T-helper 22 cell (primary cell): Measurements from ENCODE around the gene SIAH2.
"Not testable (repeated sequence)": the region's sequence is repeated elsewhere in the genome, so short reads cannot be mapped to it uniquely, and the experiment has no call there.

Source experiments
- DNase-seq: peaks from one replicate; pipeline ENCODE4 v3.0.0-alpha.2; 2020; ENCODE audit warnings: low read depth

Gene SIAH2, protein sequence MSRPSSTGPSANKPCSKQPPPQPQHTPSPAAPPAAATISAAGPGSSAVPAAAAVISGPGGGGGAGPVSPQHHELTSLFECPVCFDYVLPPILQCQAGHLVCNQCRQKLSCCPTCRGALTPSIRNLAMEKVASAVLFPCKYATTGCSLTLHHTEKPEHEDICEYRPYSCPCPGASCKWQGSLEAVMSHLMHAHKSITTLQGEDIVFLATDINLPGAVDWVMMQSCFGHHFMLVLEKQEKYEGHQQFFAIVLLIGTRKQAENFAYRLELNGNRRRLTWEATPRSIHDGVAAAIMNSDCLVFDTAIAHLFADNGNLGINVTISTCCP

DNA sequence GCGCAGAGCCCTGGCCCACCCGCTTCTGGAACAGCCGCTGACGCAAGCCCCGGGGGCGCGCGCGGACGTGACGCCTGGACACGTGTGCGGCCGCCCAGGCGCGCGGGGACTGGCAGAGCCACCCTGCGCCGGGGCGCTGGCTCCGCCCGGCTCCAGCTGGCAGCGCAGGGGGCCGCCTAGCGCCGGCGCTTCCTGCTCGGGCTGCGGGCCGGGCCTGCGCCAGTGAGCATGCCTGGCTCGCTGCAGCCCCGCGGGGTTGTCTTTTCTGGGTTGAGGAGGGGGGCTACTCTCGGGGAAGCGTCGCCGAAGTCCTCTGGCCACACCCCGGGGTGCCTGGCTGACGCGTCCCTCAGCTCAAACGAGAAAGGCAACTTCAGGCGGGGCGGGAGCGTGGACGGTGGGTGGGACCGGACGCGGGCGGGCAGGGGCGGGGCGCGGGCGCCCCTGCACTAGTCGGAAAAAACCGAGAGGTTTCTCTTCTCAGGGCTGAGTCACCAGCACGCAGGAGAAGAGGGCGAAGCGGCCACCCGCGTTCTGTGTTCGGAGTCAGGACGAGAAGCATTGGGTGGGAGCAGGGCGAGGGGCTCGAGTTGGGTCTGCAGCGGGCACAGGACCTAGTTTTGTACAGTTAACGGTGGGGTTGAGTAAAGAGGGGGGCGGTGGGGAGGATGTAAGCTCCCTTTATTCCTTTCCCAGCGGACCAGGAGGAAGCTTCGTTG lies at the start of gene SIAH2:
SIAH2 (minus strand) TSS at position 48 of the 719 bp plus-strand sequence. CDS start 320 bp downstream, outside the sequence.
- DNase-seq, result peak; percentile 90

DNA sequence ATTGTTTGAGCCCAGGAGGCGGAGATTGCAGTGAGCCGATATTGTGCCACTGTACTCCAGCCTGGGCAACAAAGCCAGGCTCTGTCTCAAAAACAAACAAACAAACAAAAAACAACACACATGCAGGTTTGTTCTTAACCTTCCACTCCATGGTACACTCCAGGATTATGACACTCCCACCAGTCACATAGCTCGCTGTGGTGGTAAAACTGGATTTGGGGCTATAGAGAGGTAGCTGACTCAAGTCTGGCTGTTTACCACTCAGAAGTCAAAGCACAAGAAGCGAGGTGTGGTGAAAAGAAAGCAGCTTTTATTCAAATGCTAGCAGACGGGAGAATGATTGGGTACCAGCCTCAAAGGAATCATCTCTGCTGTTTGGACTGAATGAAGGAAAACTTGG lies 49.0 kb upstream of the SIAH2 start:
- no peak for DNase-seq

DNA sequence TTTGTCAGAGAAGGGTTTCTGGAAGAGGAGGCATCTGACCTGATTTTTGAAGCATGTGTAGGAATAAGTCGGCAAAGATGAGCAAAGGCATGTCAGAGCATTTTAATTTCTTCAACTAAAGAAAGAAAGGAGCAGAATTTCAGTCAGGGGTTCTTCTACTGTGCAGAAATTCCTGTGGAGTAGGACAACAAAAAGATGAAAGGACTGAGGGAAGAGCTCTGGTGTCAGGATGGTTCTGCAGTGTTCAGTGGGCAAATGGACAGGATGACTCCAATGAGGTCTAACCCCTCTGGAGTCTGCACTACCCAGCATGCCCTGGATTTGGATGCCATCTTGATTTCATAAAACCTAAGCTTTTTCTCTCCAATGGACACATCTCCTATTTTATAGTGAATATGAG lies 47.7 kb upstream of the SIAH2 start:
- DNase-seq, result no peak

DNA sequence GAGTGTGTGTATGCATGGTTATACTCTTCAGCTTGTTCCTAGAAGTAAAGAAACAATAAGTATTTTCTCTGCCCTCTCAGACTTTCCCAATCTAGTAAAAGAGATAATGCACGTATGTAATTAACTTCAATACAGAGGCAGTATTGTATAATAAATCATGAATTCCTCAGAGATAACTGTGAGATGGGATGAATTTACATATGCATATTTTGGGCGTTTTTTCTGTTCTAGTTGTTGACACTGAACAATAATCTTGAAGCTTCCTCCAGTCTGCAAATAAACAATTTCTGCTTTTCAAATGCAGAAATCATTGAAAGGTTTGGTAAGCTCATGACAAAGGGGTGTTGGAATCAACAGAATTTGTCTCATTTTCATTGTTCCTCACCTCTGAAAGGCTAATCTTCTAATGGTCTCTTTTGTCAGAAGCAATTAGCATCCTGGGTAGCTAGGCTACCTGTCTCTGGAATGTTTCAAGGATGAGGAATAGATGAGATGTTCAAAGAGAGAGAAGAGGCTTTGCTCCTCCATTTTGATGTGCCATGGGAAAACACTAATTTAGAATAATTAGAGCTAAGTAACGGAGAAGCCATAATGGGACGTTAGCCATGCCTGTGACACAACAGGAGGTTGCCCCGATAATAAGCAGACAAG lies 43.3 kb upstream of the SIAH2 start:
- no peak for DNase-seq

DNA sequence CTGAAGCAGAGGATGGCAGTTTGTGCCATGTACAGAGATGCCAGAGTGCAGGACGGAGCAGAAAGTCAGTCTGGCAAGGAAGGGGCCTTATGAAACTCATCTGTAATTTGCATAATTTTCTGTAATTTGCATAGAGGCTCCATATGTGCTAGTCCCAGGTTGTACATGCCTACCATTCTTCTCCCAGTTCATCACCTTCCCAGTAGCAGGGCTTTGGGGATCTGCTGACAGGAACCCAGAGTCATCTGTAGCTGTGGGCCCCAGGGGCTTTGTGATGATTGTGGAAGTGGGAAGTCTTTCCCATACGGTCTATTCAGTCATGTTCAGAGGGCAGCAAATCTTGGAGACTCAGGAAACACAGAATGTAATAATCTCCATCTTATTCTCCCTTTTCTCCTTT lies 42.4 kb upstream of the SIAH2 start:
- no peak for DNase-seq

DNA sequence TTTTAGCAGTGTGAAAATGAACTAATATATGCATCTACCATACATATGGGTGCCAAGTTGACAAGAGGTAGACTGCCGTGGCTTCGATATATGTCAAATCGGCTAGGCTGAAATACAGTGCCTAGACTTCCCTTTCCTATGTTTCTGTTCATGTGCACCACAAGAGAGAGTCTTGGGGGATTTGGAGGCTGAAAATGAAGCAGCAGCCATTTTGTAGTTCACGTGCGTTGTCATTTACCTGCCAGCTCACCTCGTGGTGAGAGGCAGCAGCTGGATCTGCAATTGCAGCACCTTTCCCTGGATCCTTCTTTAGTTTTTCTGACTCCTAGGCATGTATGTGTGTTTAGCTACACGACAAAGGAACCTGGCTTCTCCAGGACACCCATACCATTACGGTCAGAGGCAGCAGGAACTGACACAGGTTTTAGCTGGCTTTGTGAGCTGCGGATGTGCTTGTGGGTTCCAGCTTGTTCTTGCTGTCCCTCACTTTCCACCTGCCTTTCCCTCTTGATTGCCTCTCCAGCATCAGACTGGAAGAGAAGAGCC lies 40.5 kb upstream of the SIAH2 start:
- DNase-seq, result no peak

DNA sequence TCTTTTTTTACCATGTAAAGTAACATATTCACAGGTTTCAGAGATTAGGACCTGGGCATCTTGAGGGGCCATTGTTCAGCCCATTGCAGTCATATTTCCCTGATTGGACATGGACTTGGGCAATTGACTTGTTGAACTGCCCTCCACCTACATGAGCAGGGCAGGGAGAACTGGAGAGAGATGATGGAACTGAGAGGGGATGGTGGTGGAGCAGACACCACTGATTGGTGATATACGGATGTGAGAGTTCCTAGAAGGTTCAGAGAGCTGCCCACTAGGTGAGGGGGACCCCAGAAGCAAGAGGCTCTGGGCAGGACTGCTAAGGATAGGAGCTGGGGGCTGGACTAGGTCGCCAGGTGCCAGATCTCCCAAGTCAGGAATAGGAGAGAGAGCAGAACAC lies 37.8 kb upstream of the SIAH2 start:
- DNase-seq, result no peak

DNA sequence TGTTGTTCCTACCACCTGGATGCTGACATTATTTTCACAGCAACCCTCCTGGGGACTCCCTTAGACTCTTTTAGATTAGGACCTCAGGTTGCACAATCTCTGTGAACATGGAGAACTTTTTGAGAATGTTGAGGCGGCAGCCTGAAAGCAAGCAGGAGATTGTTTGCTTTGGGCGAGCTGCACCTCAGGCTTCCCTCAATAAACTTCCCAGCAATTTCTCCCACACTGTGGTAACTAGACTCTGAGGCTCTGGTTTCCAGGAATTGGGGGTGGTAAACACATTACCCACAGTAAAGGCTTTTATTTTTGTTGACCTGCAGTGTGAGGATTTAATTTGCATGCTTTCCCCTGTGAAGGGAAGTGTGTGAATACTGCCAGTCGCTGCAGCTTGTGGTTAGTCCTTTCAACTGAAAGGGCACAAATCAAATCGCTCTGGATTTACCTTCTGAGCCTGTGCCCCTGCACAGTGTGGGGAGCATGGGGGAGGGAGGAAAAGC lies 35.2 kb upstream of the SIAH2 start:
- no peak for DNase-seq

DNA sequence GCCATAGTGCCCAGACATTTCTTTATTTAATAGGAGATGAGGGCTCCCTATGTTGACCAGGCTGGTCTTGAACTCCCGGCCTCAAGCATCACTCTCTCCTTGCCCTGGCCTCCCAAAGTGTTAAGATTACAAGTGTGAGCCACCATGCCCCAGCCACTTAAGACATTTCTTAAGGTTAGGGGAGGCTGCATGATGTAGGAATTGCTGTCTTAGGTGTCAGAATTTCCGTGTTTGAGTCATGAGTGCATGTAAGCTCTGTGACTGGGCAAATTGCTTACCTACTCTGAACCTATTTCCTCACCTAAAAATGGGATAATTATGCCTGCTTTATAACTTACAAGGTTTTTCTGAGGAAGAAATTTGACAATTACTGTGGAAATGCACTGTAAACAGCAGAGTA lies 34.2 kb upstream of the SIAH2 start:
- no peak for DNase-seq

DNA sequence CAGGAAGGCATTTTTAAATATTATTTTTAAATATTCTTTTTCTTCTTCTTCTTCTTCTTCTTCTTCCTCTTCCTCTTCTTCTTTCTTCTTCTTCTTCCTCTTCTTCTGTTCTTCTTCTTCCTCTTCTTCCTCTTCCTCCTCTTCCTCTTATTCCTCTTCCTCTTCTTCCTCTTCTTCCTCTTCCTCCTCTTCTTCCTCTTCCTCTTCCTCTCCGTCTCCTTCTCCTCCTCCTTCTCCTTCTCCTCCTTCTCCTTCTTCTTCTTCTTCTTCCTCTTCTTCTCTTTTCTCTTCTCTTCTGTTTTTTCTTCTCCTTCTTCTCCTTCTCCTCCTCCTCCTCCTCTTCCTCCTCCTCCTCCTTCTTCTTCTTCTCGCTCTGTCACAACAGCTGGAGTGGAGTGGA lies 33.6 kb upstream of the SIAH2 start:
- DNase-seq, result not testable (repeated sequence)

DNA sequence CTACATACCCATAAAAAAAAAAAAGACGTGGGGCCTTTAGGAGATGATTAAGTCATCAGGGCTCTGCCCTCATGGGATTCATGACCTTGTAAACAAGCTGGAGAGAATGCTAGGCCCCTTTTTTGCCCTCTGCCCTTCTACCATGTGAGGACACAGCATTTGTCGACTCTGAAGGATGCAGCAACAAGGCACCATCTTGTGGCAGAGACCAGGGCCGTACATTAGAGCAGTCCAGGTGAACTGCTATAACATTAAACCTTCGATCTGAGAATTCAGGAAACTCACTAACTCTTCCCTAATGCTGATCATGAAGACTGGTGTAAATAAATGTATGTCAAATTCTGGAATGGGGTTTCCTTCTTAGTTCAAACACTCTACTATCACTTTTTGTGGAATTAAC lies 30.7 kb upstream of the SIAH2 start:
- DNase-seq, result no peak

DNA sequence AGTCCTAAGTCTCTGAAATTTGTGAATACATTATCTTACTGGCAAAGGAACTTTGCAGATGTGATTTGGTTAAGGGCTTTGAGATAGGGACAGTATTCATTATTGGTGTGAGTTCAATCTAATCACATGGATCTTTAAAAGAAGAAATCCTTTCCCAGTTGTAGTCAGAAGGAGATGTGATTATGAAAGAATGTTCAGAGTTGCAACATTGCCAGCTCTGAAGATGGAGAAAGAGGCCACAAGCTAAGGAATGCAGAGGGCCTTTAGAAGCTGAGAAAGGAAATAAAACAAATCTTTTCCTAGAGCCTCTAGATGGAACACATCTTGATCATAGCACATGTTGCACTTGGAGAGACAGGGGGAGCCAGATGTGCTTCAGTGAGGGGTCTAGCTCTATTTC lies 27.7 kb upstream of the SIAH2 start:
- DNase-seq, result no peak

DNA sequence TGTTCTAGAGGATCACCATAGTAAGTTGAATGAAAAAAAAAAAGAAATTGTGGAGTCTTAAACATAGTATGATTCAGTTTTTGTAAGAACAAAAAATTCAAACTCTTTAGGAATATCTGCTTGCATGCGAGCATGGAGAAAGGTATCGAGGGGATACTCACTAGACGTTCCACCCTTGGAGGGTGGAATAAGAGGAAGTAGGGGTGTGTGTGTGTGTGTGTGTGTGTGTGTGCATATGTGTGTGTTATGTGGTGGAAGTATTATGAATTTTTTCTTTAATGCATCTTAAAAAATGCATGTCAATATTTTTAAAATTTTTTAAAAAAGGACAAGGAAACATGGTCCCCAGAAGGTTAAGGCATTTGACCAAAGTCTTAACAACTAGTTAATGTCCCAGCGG lies 26.5 kb upstream of the SIAH2 start:
- no peak for DNase-seq

DNA sequence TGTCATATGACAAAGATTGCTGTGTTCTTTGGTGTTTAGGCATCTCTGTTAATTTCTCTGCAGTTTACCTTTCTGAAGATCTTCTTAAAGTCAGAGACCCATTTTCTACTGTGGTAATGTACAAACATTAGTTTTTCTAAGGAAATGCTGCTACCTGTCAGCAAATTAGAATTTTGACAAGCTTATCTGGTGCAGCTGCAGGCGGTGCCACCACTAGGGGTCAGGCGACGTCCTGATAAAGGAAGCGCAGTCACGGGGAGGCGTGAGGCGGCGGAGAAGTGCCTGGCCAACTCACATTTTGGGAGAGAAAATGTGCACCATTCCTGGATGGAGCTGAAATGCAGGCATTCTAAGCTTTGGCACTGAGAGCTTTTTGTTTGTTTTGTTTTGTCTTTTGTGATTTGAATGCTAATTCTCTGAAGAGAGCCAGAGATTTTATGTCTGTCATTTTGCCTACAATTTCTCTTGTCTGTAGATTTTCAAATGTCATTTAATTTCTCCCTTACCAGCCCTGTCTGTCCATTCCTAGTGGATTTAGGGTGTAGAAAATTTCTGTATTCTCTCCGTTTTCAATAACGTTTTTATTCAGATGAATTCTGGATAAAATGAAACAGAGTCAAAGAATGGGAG lies 24.9 kb upstream of the SIAH2 start:
- peak; percentile 45 for DNase-seq

DNA sequence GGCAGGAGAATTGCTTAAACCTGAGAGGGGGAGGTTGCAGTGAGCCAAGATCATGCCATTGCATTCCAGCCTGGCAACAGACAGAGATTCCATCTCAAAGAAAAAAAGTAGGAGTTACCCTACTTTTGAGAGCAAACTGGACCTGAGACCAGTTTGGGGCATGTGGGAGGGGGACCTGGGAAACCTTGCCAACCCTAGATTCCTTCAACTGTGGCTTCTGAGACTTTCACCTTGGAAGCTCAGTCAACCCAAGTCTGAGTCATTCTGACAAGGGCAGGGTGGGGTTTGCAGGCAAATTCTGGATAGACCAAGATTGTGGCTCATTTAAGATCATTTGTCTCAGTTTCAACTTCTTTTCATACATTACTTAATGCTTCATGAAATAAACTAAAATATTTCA lies 23.8 kb upstream of the SIAH2 start:
- no peak for DNase-seq

DNA sequence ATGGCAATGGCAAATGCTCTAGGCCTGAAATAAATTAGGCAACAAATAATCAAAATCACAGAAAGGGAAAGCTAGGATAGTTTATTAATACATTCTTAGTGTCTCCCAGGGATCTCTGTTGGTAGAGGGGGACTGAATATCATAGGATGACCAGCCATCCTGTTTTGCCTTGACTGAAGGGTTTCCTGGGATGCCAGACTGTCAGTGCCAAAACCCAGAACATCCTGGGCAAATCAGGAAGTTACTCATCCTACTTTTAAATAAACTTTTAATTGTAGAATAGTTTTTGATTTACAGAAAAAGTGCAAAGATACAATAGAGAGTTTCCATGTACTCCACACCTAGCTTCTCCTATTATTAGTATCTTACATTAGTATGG lies 21.8 kb upstream of the SIAH2 start:
- no peak for DNase-seq

DNA sequence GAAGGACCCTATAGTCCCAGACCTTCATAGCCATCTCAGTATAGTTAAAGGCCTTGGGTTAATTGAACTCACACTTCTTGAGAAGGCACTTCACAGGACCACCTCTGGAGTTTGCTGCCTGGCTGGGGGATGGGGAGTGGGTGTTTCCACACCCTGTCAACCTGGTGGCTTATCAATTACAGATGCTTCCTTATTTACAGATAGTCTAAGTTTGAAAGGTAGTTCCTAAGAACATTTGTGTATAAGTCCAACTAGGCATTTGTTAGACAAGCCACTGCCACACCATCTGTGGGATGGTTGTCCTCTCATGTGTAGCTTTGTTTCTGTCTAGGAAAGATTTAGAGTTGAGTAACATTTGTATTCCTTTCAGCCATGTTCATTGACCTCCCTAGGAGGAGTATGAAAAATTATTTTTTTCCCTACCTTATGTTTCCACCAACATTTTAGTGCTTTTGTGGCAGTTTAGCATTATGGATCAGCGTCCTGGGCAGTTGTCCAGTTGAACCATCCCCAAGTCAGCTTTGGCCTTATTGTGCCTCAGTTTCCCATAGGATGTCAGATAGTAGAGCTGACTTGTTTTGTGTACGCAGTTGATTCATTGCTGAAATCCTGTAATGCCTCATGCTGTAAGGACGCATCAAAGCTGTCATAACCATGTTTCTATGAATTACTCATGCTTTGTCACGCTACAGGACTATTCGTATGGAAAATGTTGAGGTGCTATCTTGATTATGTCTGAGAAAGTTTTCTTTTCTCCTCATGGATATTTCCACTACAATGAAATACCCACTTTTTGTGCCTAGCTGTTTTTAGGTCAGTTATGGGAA lies 21.2 kb upstream of the SIAH2 start:
- no peak for DNase-seq

DNA sequence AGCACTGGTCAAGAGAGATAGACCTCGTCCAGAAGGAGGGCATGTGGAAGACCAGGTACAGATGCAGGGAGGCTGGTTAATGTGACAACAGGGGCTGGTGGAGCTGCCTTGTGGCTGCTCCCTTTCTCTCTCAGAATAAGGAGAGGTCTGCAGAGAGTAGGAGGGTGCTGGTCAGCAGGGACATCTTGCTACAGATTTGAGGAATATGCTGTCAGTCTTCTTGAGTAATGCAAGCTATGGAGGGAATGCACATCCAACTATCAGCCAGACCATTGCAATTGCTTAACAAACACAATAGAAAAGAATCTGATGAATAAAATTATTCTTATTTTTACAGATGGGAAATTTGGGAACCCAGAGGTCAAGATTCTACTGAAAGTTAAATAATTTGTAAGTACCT lies 20.3 kb upstream of the SIAH2 start:
- no peak for DNase-seq

DNA sequence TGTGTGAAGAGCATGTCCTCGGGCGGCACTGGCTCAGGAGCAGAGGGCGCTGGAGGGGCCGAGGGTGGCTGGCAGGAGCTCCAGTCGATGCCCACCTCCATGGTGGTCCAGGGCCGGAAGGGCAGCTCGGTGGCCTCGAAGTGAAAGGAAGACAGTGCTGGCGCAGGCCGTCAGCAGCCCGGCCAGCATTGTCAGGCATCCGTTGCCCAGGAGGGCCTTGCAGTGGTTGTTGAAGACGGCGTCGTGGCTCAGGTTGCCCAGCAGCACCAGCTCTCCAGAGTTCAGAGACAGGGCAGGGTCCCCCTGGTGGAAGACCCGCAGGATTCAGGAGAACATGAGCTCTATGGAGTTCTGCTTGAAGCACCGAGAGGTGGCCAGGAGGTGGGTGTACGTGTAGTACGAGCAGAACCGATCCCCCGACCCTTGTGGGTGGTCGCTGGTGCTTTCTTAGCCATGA lies 16.5 kb upstream of the SIAH2 start:
- no peak for DNase-seq

DNA sequence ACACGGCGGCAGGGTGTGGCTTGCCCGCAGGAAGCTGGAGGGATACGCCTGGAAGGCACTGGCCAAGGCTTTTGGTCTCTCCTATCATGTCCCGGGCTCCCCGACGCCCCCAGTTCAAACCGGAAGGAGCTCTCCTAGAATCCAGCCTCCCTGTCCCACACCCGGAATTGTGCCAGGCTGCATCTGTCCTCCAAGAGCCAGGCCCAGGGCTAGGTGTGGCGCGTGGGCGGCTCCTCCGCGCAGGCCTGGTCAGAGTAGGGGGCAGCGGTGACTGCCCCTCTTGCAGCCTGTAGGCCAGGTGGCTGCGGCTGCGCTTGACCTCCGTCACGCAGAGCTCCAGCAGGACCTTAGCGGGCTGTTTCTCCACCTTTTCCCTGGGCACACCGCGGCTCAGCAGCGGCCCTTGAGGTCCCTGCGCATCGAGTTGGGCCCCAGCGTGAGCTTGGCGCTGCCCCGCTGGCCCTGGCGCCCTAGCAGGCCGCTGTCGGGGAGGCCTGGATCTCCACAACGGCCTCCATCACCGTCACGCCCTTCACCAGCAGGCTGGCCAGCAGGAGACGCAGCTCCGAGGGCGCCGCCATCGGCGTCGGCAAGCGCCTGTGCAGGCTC lies 15.9 kb upstream of the SIAH2 start:
- no peak for DNase-seq

DNA sequence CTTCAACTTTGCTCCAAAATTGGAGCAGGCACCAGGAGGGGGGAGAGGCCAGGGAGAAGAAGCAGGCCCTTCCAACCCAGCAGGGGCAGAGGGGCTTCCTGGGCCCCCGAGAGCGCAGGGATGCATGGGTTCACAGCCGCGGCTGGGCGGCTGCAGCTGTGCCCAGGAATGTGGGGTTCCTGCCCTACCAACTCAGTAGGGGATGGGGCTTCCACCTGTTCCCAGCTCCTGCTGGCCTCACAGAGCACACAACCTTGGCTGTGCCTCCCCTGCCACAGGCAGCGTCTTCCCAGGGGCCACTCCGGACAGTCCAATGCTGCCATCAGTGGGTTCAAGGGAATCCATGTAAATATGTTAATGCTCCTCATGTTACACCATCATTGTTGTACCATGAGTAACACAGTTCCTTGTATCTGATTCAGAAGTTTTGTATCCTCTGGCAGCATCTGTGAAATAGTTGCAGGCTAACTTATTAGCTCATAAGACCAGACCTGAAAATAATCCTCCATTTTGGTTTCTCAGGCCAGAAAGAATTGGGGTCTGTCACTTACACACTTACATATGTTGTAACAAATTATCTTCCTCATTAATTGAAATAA lies 12.1 kb upstream of the SIAH2 start:
- no peak for DNase-seq
